OCI-LY3 (cell line): ENCODE measurements around the gene CMTM1.

Source experiments
- CTCF ChIP-seq: fragments of 200-600, 300-600 bp; sonication (generic); IDR thresholded peaks from 2 replicates; pipeline ENCODE4 v1.5.1; 2014; ENCODE audit warnings: antibody characterized with exemption, low read length, low read depth
- EZH2phosphoT487 ChIP-seq: fragments of 200-600 bp; shearing (Covaris generic); IDR thresholded peaks from 2 replicates; pipeline ENCODE4 v1.6.1; 2018; ENCODE audit warnings: antibody characterized with exemption, mixed run types, low read depth

DNA sequence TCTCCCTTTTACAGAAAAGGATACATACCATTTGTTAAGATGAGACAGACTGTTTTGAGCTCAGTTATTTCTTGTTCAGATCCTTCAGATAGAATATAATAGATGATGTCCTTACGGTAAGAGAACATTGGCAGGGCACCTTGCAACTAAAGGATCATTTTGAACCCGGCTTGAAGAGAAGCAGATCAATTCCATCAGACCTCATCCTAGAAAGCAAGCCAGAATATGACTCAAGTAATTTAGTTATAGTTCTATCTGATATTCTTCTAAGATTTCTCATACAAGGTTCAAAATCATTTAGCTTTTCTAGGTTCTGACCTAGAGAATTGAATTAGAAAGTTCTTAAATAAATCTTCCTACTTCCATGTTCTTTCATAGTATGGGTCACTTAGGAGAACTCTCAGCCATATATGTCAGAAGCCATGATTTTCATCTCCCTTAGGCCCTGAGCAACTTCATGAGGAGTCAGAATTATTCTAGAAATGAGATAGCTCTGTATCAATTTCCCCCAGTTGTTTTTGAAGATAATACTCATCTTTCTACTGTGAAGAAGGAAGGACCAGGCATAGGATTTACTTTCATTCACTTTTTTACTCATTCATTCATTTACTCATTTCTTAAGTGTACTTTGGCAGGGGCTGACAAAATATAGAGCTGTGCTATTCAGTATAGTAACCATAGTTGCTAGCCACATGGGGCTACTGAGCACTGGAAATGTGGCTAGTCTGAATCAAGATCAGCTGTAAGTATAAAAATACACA, 2.5 kb upstream of the CMTM1 start:
- no peak for TF ChIP-seq CTCF
- no peak for TF ChIP-seq EZH2phosphoT487
